Mesenchymal stem cell (in vitro differentiated cells and primary cell): ENCODE results near the gene KRI1.

Experiments used
- DNase-seq: peaks from one replicate; pipeline ENCODE4 v3.0.0-alpha.2; 2013
- H2AFZ ChIP-seq: one replicate; pipeline ENCODE4 v1.6.1; 2013; ENCODE audit warnings: low read depth, mild to moderate bottlenecking, control low read depth, inconsistent platforms, low read length, moderate library complexity
- H2AK5ac ChIP-seq: 2 replicates; pipeline ENCODE4 v1.6.1; 2013; ENCODE audit warnings: low read length, moderate library complexity, mild to moderate bottlenecking, inconsistent platforms; ENCODE audit not compliant: severe bottlenecking
- H2BK120ac ChIP-seq: one replicate; pipeline ENCODE4 v1.6.1; 2013; ENCODE audit warnings: low read depth, mild to moderate bottlenecking, inconsistent platforms, low read length, moderate library complexity
- H2BK12ac ChIP-seq, 2 experiments: one replicate each; pipeline ENCODE4 v1.6.1; 2013; ENCODE audit warnings: inconsistent platforms in 2 of 2, low read length in 2 of 2, mild to moderate bottlenecking in 2 of 2, moderate library complexity in 2 of 2, control low read depth in 1 of 2
- H2BK15ac ChIP-seq: one replicate; pipeline ENCODE4 v1.6.1; 2013; ENCODE audit warnings: mild to moderate bottlenecking, low read depth, inconsistent platforms; ENCODE audit not compliant: poor library complexity, severe bottlenecking
- H2BK5ac ChIP-seq: 2 replicates; pipeline ENCODE4 v1.6.1; 2013; ENCODE audit warnings: low read depth, mild to moderate bottlenecking, low read length, control low read depth, inconsistent platforms; ENCODE audit not compliant: poor library complexity, severe bottlenecking
- H3K14ac ChIP-seq, 2 experiments: one replicate each; pipeline ENCODE4 v1.6.1; 2013; ENCODE audit warnings: inconsistent platforms in 2 of 2, low read length in 2 of 2, control low read depth in 1 of 2, mild to moderate bottlenecking in 1 of 2, moderate library complexity in 1 of 2
- H3K18ac ChIP-seq, 2 experiments: one replicate each; pipeline ENCODE4 v1.6.1; 2013; ENCODE audit warnings: inconsistent platforms in 2 of 2, low read length in 2 of 2, control low read depth in 1 of 2, low read depth in 1 of 2, mild to moderate bottlenecking in 1 of 2
- H3K23ac ChIP-seq, 2 experiments: one replicate each; pipeline ENCODE4 v1.6.1; 2013; ENCODE audit warnings: inconsistent platforms in 2 of 2, low read length in 2 of 2, mild to moderate bottlenecking in 2 of 2, moderate library complexity in 2 of 2, control low read depth in 1 of 2
- H3K27ac ChIP-seq: 2 replicates; pipeline ENCODE4 v1.5.1; 2013; ENCODE audit warnings: mild to moderate bottlenecking, moderate library complexity, low read length, control low read depth, inconsistent platforms; ENCODE audit not compliant: poor library complexity, severe bottlenecking
- H3K27me3 ChIP-seq, 2 experiments: 2 replicates each; pipeline versions ENCODE4 v1.6.1 to v1.7.0; 2013; ENCODE audit warnings: low read length in 2 of 2, mild to moderate bottlenecking in 2 of 2, moderate library complexity in 2 of 2, control low read depth in 1 of 2, inconsistent platforms in 1 of 2; ENCODE audit not compliant: control insufficient read depth in 1 of 2, insufficient read depth in 1 of 2
- H3K36me3 ChIP-seq, 2 experiments: 2 replicates each; pipeline versions ENCODE4 v1.6.1 to v1.7.0; 2013; ENCODE audit warnings: low read length in 2 of 2, control low read depth in 1 of 2, inconsistent platforms in 1 of 2, low read depth in 1 of 2, mild to moderate bottlenecking in 1 of 2; ENCODE audit not compliant: insufficient read depth in 2 of 2, control insufficient read depth in 1 of 2
- H3K4ac ChIP-seq, 2 experiments: one replicate each; pipeline ENCODE4 v1.6.1; 2013; ENCODE audit warnings: inconsistent platforms in 2 of 2, low read length in 2 of 2, mild to moderate bottlenecking in 2 of 2, moderate library complexity in 2 of 2, control low read depth in 1 of 2, low read depth in 1 of 2
- H3K4me1 ChIP-seq: 2 replicates; pipeline ENCODE4 v1.6.1; 2013; ENCODE audit warnings: low read depth, low read length, control low read depth; ENCODE audit not compliant: control insufficient read depth, insufficient read depth
- H3K4me2 ChIP-seq: 2 replicates; pipeline ENCODE4 v1.6.1; 2013; ENCODE audit warnings: low read length, mild to moderate bottlenecking, inconsistent platforms; ENCODE audit not compliant: poor library complexity, severe bottlenecking
- H3K4me3 ChIP-seq, 2 experiments: 2 replicates each; pipeline versions ENCODE4 v1.5.1 to v1.7.0; 2013; ENCODE audit warnings: low read length in 2 of 2, mild to moderate bottlenecking in 2 of 2, control low read depth in 1 of 2, low read depth in 1 of 2; ENCODE audit not compliant: insufficient read depth in 1 of 2
- H3K79me1 ChIP-seq: replicated peaks from 2 replicates; pipeline ENCODE4 v1.6.1; 2013; ENCODE audit warnings: mild to moderate bottlenecking, control low read depth, low read length, inconsistent platforms; ENCODE audit not compliant: poor library complexity, severe bottlenecking
- H3K9ac ChIP-seq: 2 replicates; pipeline ENCODE4 v1.7.0; 2013; ENCODE audit warnings: mild to moderate bottlenecking, low read length, moderate library complexity
- H3K9me3 ChIP-seq: 2 replicates; pipeline ENCODE4 v1.7.0; 2013; ENCODE audit warnings: mild to moderate bottlenecking, low read length; ENCODE audit not compliant: control insufficient read depth
- H4K8ac ChIP-seq: one replicate; pipeline ENCODE4 v1.6.1; 2013; ENCODE audit warnings: inconsistent platforms, mild to moderate bottlenecking, low read length, moderate library complexity
- H4K91ac ChIP-seq: one replicate; pipeline ENCODE4 v1.6.1; 2013; ENCODE audit warnings: mild to moderate bottlenecking, low read length, inconsistent platforms
- WGBS: methylation state at CpG from one replicate; pipeline ENCODE4 v1.1.7; 2013; ENCODE audit warnings: mixed read lengths; 5-methylcytosine and 5-hydroxymethylcytosine counted together

Gene KRI1

GRCh38 chr19:10587839-10588150 lies 22.0 kb upstream of the KRI1 start:
- Histone ChIP-seq H3K4me3 (no peak overlapping the region), H3K14ac (no peak overlapping the region), H4K8ac (no peak overlapping the region), H3K36me3 (no peaks in the 10 kb centered on the region), H2BK5ac (no peak overlapping the region), H2AK5ac (no peak overlapping the region), H3K27ac (no peak overlapping the region), H3K4me2 (no peak overlapping the region), H2AFZ (no peak overlapping the region), H2BK120ac (no peak overlapping the region), H3K4me1 (peaks cover 4% of the 10 kb centered on the region), H3K9me3 (no peaks in the 10 kb centered on the region), H3K4ac (no peak overlapping the region), H3K9ac (no peak overlapping the region), H2BK15ac (no peak overlapping the region), H3K23ac (no peak overlapping the region), H3K27me3 (peaks cover 24 to 34% of the 10 kb centered on the region in 2 experiments), H4K91ac (no peak overlapping the region), H3K79me1 (no peaks in the 10 kb centered on the region), H3K18ac (no peak overlapping the region), H2BK12ac (no peak overlapping the region)
- DNase-seq, result no peak
- WGBS, result 92% methylated on average over 2 of the region's 2 CpGs

GRCh38 chr19:10587022-10587838 lies 21.4 kb upstream of the KRI1 start, which contains the start of gene AP1M2:
AP1M2 (minus strand) TSS chr19:10587312; CDS start chr19:10587231, 81 bp downstream.
- no peak within 1 kb of the TSS for H3K18ac ChIP-seq
- peaks cover 24 to 34% of the 10 kb centered on the region in 2 experiments for H3K27me3 ChIP-seq
- H2BK12ac ChIP-seq, result no peak within 1 kb of the TSS
- H2BK5ac ChIP-seq, result no peak within 1 kb of the TSS
- no peak within 1 kb of the TSS for H3K4ac ChIP-seq
- no peak within 1 kb of the TSS for H3K9ac ChIP-seq
- H3K9me3 ChIP-seq, result no peaks in the 10 kb centered on the region
- WGBS, result 16% methylated on average over 34 of the region's 35 CpGs
- DNase-seq, result no peak
- no peak within 1 kb of the TSS for H2BK15ac ChIP-seq
- no peak within 1 kb of the TSS for H2AFZ ChIP-seq
- H3K23ac ChIP-seq, result no peak within 1 kb of the TSS
- H3K4me2 ChIP-seq, result peak within 1 kb of the TSS; percentile 32
- no peak within 1 kb of the TSS for H4K8ac ChIP-seq
- H3K4me1 ChIP-seq, result peaks cover 4% of the 10 kb centered on the region
- no peaks in the 10 kb centered on the region for H3K79me1 ChIP-seq
- no peaks in the 10 kb centered on the region for H3K36me3 ChIP-seq
- H3K14ac ChIP-seq, result peak within 1 kb of the TSS in 1 of 2 experiments; percentile 37
- no peak within 1 kb of the TSS for H4K91ac ChIP-seq
- H3K4me3 ChIP-seq, result no peak within 1 kb of the TSS
- no peak within 1 kb of the TSS for H2BK120ac ChIP-seq
- H2AK5ac ChIP-seq, result no peak within 1 kb of the TSS
- H3K27ac ChIP-seq, result no peak within 1 kb of the TSS

- Histone ChIP-seq H3K23ac (no peak overlapping the region), H3K27ac (no peak overlapping the region), H3K36me3 (no peaks in the 10 kb centered on the region), H3K27me3 (peaks cover 24 to 39% of the 10 kb centered on the region in 2 experiments), H3K4me2 (no peak overlapping the region), H3K9ac (no peak overlapping the region), H4K8ac (no peak overlapping the region), H3K4ac (no peak overlapping the region), H2AFZ (no peak overlapping the region), H3K18ac (no peak overlapping the region), H3K4me3 (no peak overlapping the region), H2BK120ac (no peak overlapping the region), H4K91ac (no peak overlapping the region), H3K79me1 (no peaks in the 10 kb centered on the region), H2BK15ac (no peak overlapping the region), H2AK5ac (no peak overlapping the region), H2BK5ac (no peak overlapping the region), H3K14ac (no peak overlapping the region), H2BK12ac (no peak overlapping the region), H3K4me1 (peaks cover 4% of the 10 kb centered on the region), H3K9me3 (no peaks in the 10 kb centered on the region)
- WGBS, result 86% methylated on average over 6 of the region's 6 CpGs
- DNase-seq, result no peak
These were observed 20.6 kb upstream of the KRI1 start for GRCh38 chr19:10586396-10586795.

GRCh38 chr19:10583036-10583776 lies 17.4 kb upstream of the KRI1 start:
- H3K4me2 ChIP-seq, result no peak overlapping the region
- peaks cover 7% of the 10 kb centered on the region for H3K4me1 ChIP-seq
- H3K27ac ChIP-seq, result no peak overlapping the region
- no peaks in the 10 kb centered on the region for H3K79me1 ChIP-seq
- no peak overlapping the region for H3K4me3 ChIP-seq
- H3K4ac ChIP-seq, result no peak overlapping the region
- no peak overlapping the region for H2BK12ac ChIP-seq
- no peaks in the 10 kb centered on the region for H3K9me3 ChIP-seq
- H2BK120ac ChIP-seq, result no peak overlapping the region
- H2BK15ac ChIP-seq, result no peak overlapping the region
- no peak overlapping the region for H3K9ac ChIP-seq
- H3K18ac ChIP-seq, result no peak overlapping the region
- no peak overlapping the region for H2BK5ac ChIP-seq
- peaks cover 24 to 37% of the 10 kb centered on the region in 2 experiments for H3K27me3 ChIP-seq
- 96% methylated on average over 8 of the region's 9 CpGs for WGBS
- no peak overlapping the region for H2AFZ ChIP-seq
- H3K36me3 ChIP-seq, result no peaks in the 10 kb centered on the region
- H4K91ac ChIP-seq, result no peak overlapping the region
- no peak overlapping the region for H3K14ac ChIP-seq
- H2AK5ac ChIP-seq, result no peak overlapping the region
- no peak for DNase-seq
- H4K8ac ChIP-seq, result no peak overlapping the region
- H3K23ac ChIP-seq, result no peak overlapping the region
